Bronchial epithelial cell (primary cell): Measurements from ENCODE around the gene DTNB. TPM values are rescaled to one million over a fixed set of nuclear protein-coding genes. Genes with fewer than 3 reads are reported as not detected.
"Not testable (repeated sequence)": the region's sequence is repeated elsewhere in the genome, so short reads cannot be mapped to it uniquely, and the experiment has no call there.

Source experiments
- DNase-seq: peaks from one replicate; pipeline ENCODE4 v3.0.0-alpha.2; 2010; ENCODE audit warnings: low read depth
- FAIRE-seq: peaks from 2 replicates; lab custom pipeline; 2011; peaks lifted over from hg19 to GRCh38; lab: Jason Lieb, UNC
- H3K27me3 ChIP-seq: 2 replicates; pipeline ENCODE4 v1.5.1; 2011; ENCODE audit warnings: low read length; ENCODE audit not compliant: control insufficient read depth, insufficient read depth
- H3K36me3 ChIP-seq: 2 replicates; pipeline ENCODE4 v1.5.1; 2011; ENCODE audit warnings: low read length; ENCODE audit not compliant: control insufficient read depth, insufficient read depth
- H3K4me3 ChIP-seq: 2 replicates; pipeline ENCODE4 v1.5.1; 2011; ENCODE audit warnings: mild to moderate bottlenecking, low read depth, low read length, control low read depth
- CTCF ChIP-seq: IDR thresholded peaks from 2 replicates; pipeline ENCODE4 v1.5.1; 2011; ENCODE audit warnings: mild to moderate bottlenecking, moderate library complexity, low read length, control low read depth, inconsistent platforms; ENCODE audit not compliant: insufficient read depth, severe bottlenecking
- total RNA-seq: library from RNA; depleted of rRNA; stranded (reverse); fragments of >200 nt; gene quantifications from 2 replicates; pipeline ENCODE4 v1.2.1, GENCODE V29; 2014

DTNB gene
- total RNA-seq, 1 donor from 2014 or later: 8.4 TPM

GRCh38 chr2:25559148-25559547 is 114.2 kb downstream of the DTNB start:
- Histone ChIP-seq H3K4me3 (no peak overlapping the region), H3K27me3 (no peaks in the 10 kb centered on the region), H3K36me3 (no peaks in the 10 kb centered on the region)
- DNase-seq (no peak), FAIRE-seq (no peak)
- no peak for TF ChIP-seq CTCF

- TF ChIP-seq CTCF: no peak
- Histone ChIP-seq H3K36me3 (no peaks in the 10 kb centered on the region), H3K4me3 (no peak overlapping the region), H3K27me3 (no peaks in the 10 kb centered on the region)
- DNase-seq (peak; percentile 79), FAIRE-seq (no peak)
Observed at GRCh38 chr2:25558262-25558661, 115.1 kb downstream of the DTNB start.

GRCh38 chr2:25557179-25558036 is 116.0 kb downstream of the DTNB start:
- H3K4me3 ChIP-seq: no peak overlapping the region
- H3K36me3 ChIP-seq: no peaks in the 10 kb centered on the region
- FAIRE-seq: no peak
- no peak for TF ChIP-seq CTCF
- H3K27me3 ChIP-seq: no peaks in the 10 kb centered on the region
- DNase-seq: no peak

GRCh38 chr2:25552318-25552717 is 121.1 kb downstream of the DTNB start:
- FAIRE-seq (no peak), DNase-seq (no peak)
- Histone ChIP-seq H3K4me3 (no peak overlapping the region), H3K36me3 (peaks cover 1% of the 10 kb centered on the region), H3K27me3 (no peaks in the 10 kb centered on the region)
- no peak for TF ChIP-seq CTCF

GRCh38 chr2:25551316-25551715 is 122.1 kb downstream of the DTNB start:
- TF ChIP-seq CTCF: no peak
- H3K36me3 ChIP-seq: peaks cover 1% of the 10 kb centered on the region
- H3K4me3 ChIP-seq: no peak overlapping the region
- FAIRE-seq: no peak
- H3K27me3 ChIP-seq: no peaks in the 10 kb centered on the region
- DNase-seq: no peak

- not testable (repeated sequence) for H3K4me3 ChIP-seq, H3K27me3 ChIP-seq, DNase-seq, FAIRE-seq, H3K36me3 ChIP-seq
Observed at GRCh38 chr2:25549571-25549970, 123.8 kb downstream of the DTNB start.
